Stimulated activated naive CD4-positive, alpha-beta T cell (primary cell): ENCODE results near the gene PTPN7.
"Not testable (repeated sequence)": the region's sequence is repeated elsewhere in the genome, so short reads cannot be mapped to it uniquely, and the experiment has no call there.

Experiments
- DNase-seq, 6 experiments: peaks; one replicate each; lab custom pipeline; 2025; lab: John Stamatoyannopoulos, UW

The PTPN7 gene

DNA sequence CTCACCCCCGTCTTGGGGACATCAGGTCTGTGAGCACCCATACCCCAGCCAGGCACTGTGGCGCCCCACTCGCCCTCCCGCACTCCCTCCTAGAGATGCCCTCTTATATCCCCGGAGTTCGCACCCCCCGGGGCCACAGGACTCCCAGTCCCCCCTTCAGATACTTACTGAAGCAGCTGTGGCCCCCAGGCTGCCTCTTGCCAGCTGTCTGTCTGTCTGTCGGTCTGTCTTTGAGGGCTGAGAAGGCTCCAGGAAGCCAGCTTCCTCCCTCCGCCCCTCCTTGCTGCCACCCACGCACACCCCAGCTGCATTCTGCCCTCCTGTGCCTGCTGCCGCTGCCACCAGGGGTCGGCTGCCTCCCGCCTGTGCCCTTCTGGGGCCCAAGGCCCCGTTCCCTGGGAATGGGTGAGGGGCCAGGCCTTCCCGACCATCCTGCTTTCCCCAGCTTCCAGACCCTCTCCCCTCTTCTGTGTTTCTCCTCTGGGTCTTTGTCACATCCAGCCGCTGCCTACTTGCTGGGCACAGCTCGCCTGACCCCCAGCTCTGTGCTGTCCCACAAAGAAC, at the start of gene PTPN7:
Gene PTPN7, minus strand, starts transcription at position 226 of the 564 bp plus-strand sequence. CDS start 1,200 bp downstream, outside the sequence.
- DNase-seq, result peak; percentile 61 to 77 (median 72)

DNA sequence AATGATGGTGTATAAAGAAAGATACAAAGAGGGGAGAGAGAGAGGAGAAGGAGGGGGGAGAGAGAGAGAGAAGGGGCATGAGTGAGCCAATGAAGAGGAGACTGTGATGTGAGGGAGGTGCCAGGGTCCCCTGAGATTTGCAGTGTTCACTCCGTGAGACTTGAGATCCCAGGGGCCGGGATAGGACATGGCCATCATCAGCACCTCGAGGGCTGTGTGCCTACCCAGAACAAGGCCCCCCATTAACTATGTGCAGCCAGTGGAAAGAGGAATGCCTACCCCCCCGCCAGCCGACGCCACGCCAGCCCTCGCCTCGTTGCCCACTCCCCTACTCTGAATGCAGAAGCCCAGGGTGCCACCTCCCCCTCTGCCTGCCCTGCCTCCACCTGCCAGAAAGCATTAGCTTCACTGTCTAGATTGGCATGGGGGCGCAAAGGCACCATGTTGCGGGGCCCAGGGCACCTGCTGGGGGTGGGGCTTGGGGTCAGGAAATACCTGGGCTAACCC, 48.0 kb upstream of the PTPN7 start:
- no peak for DNase-seq

DNA sequence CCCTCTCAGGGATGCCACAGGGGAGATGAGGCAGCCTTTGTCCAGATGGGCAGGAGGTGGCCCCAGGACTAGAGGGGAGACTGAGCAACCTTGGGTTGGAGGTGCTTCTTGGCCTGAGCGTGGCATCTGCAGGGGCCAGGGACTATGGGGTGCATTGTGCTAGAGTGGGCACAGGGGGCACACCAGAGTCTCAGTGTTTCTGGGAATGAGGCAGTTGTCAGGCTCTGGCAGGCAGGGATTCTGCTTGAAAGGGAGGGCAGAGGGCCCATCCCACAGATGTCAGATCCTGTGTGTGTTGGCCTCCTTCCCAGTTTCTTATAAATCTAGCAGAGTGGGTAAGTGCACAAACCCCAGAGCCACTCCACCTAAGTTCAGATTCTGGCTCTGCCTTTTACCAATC, 46.9 kb upstream of the PTPN7 start:
- DNase-seq, result no peak

DNA sequence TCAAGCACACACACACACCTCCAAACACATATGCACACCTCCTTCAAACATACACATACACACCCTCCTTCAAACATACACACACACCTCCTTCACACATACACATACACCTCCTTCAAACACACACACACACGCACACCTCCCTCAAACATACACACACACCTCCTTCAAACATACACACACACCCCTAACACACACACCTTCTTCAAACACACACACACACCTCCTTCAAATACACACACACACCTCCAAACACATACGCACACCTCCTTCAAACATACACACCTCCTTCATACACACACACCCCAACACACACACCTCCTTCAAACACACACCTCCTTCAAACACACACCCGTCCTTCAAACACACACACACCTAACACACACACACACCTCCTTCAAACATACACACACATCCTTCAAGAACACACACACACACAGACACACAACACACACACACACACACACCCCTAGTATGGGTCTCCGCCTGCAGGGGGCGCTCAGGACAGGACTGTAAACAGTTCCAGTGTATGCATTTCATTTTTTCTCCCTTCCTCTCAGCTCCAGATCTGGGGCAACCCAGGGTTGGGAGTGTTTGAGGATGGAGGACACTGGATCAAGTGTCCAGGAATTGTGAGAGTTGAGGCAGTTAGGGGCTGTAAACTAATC, 45.3 kb upstream of the PTPN7 start:
- peak in 1 of 6 experiments; percentile 5 for DNase-seq

DNA sequence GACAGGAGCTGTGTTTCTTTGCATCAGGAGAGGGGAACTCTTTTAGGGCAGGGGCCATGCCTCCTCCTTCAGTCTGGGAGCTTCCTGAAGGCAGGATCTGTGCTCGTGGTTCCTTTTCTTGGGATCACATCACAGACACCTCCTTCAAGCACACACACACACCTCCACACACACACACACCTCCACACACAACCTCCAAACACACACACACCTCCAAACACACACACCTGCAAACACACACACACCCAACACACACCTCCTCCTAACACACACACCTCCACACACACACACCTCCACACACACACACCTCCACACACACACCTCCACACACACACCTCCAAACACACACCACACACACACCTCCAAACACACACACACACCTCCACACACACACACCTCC, 43.7 kb upstream of the PTPN7 start:
- DNase-seq, result no peak

DNA sequence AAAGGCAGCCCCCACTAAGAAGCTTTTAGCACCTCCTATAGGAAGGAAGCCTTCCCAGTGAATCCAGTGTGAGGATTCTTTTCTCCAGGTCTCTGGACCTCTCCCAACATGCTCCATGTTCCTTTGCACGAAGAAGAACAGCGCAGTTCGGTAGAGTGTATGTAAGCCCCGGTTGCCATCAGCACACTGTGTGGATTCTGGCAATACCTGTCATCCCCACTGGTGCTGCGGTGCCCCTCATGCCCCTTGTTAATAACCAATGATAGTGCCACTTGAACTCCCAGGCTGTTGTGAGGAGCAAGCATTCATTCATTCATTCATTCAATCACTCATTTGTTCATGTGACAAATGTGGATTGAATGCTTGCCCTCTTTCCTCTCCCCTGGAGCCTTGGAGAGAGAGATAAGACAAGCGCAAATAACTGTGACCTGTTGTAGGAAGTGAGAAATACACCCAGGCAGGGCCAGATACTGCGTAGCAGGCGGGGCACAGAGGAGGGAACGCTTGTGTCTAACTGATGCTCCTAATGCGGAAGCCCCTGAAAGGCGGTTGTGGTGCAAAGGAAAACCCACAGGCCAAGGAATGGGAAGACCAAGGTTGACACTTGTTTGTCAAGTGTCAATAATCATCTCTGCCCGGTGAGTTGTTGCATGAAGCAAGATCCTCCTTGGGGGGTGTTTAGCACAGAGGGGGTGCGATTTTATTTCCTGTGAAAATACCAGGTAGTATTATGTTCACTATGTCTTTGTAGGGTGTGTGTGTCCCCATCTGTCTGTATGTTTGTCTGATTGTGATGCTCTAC, 43.0 kb upstream of the PTPN7 start:
- no peak for DNase-seq

DNA sequence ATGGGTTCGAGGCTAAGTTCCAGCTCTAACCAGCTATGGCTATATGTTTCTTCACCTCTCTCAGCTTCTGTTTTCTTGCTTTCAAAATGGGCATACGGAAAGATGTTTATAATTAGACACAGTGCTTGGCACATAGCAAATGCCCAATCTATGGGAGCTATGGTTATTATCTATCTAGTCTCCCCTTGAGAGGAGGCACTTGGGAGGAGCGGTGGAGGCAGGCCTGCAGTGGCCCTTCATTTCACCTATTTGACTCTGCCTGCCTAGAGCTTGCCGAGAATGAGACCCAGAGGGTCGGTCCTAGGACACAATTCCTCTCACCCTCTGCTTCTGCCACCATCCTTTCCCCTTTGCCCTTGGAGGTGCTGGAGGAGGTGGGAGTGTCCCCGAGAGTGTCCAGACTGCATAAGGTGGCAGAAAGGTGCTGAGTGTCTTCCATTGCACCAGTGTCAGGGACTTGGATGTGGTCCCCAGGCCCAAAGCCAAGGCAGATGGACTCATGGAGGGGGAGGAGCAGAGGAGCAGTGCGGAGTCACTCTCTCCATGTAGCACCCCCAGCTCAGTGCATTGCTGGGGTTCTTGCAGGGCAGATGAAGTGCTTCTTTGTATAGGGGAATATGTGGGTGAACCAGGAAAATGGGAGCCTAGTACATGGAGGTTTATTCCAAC, 42.2 kb upstream of the PTPN7 start:
- DNase-seq, result no peak

DNA sequence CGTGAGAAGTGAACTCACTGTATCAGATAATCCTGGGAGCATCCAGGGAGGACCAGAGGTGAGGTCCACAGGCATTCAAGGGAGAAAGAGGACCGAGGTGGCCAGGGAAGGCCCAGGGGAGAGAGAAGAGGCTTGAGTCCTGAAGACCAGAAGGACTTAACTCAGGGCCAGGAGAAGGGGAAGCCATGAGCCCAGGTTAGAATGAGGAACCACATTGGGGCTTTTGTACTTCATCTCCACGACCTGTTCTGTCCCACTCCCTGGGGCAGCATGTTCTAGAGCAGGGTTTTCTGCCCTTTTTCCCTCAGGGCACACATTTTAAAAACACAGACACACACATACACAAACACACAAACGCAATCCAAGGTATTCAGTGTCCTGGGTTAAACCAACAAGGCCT, 41.6 kb upstream of the PTPN7 start:
- no peak for DNase-seq

DNA sequence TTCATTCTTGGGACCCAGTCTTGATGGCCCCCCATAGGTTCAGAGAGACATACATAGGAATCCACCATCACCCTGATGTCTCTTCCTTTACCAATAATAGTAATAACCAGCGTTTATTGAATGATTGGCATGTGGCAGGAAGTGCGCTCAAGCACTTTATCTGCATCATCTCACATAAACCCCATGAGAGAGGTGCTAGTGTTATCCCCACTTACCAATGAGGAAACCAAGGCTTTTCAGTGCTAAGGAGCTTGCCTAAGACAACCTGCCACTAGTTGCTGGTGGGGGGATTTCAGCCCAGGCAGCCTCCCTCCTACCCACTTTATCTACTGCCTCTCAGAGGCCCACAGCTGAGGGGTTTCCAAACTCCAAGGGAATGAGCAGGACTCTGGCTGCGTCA, 40.9 kb upstream of the PTPN7 start:
- DNase-seq, result no peak

DNA sequence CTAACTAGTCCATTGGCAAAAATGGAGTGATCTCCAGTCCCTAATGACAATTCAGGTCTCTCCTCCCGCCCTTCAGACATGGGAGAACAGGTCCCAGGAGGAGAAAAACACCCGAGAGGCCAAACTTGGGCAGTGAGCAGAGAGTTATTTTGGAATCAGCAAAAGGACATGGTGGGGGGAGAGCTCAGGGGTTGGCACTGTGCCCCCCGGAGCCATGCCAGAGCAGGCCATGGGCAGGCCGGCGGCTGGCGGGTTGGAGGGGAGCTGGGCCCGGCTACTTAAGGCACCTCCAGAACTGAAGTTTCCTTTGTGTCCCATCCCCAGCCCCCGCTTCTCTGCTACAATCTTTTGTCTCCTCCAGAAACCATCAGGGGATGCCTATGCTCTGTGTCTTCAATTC, 40.3 kb upstream of the PTPN7 start:
- no peak for DNase-seq

DNA sequence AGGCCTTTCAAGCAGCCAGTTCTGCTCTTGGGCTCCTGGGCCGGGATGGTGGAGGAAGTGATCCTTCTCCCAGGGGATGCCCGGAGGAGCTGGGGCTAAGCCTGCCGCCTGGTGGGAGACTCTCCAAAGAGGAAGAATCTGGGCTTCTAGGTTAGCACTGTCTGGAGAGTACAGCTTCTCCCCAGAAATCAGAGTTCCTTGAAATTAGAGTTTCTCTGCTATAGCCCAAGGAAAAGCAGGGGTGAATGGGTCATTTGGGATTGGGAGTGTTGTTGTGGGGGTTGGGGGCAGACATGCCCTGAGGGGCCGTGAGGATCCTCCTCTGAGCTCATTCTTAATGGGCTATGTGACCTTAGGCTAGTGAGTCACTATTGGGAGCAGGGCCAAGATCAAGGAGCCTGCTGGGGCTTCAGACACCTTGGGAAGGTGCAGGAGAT, 39.7 kb upstream of the PTPN7 start:
- DNase-seq, result no peak

DNA sequence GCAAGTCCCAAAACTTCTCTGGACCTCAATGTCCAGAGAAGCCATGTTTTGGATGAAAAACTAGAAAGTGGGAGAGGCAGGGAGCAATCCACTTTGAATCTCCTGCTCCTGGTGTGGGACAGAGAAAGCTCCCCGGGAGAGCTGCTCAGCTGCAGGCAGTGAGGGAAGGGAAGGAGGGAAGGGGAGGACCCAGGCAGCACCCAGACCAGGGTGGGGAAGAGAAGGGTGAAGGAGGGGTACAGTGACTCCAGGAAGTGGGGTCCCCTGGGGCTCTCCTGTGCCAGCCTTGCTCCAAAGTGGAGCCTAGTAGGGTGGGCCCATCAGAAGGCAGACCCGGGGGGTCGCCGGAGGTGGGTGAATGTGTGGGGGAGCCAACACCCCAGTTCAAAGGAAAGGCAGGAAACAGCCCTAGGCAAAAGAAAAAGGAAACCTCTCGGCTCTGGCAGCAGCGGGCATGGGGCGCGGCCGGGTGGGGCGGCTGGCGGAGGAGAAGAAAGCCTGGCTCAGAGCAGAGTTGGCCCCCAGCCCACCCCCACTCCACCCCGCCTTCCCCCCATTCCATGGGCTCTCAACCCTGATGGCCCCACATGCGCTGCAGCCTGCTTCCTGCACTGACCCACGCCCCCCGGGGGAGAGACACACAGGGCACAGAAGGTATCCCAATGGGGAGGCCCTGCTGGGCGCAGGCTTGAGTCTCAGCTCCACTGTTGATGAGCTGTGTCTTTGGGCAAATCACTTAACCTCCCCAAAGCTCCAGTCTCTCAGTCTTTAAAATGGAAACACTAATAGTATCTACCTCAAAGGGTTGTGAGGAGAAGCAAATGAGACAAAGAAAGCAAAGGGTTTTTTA, 38.9 kb upstream of the PTPN7 start:
- no peak for DNase-seq

DNA sequence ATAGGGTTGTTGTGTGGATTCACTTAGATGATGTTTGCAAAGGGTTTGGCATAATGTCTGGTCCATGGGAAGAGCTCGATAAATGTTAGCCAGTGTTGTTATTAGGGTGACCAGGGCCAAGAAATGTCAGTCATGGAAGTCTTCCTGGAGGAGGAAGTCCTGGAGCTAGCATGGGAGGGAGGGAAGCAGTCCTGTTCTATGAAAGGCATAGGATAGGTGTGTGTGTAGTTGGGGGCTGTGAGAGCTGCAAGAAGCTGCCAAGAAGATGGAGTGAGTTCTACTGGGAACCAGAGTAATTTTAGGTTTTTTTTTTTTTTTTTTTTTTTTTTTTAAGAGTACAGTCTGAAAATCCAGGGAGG, 37.9 kb upstream of the PTPN7 start:
- no peak for DNase-seq

DNA sequence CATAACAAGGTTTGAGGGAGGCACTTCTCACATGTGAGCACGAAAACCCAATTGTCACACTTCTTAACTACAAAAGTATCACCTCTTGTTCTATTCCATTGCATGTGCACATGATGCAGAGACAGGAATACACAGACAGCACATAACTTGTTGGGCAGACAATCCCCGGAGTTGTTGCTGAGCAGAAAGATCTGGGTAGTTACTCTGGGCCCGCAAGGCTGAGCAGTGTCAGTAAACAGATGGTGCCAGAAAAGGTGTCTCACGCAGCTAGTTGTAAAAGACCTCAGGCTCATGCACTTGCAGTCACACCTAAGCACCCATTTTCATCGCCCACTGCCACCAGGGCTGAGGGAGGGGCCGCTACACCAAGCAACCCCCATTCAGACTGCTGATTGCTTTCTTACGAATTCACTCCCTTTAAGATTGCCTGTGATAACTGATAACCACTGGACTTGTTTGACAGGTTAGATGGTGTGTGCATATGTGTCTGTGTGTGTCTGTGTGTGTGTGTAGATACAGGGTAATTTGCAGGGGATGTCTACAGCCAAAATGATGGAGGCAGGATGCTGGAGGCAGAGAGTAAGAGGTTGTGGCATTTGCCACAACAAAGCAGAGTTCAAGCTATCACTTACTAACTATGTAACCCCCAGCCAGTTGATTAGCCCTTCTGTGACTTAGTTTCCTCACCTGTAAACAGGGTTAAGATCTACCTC, 37.4 kb upstream of the PTPN7 start:
- DNase-seq, result no peak

DNA sequence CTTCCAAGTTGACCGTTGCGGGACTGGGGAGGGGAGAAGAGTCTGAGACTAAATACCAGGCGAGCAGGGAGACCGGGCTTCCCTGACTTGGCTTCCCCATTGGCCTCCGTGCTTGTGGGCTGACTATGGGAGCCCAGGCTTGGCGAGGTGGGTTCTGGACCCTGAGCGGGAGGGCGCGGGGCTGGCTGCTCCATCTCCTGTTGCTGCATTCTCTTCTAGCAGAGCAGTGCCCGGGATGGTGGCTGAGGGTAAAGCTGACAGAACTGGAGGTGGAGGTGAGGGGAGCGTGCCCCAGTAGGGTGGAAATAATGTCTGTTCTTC, 33.9 kb upstream of the PTPN7 start:
- no peak for DNase-seq

DNA sequence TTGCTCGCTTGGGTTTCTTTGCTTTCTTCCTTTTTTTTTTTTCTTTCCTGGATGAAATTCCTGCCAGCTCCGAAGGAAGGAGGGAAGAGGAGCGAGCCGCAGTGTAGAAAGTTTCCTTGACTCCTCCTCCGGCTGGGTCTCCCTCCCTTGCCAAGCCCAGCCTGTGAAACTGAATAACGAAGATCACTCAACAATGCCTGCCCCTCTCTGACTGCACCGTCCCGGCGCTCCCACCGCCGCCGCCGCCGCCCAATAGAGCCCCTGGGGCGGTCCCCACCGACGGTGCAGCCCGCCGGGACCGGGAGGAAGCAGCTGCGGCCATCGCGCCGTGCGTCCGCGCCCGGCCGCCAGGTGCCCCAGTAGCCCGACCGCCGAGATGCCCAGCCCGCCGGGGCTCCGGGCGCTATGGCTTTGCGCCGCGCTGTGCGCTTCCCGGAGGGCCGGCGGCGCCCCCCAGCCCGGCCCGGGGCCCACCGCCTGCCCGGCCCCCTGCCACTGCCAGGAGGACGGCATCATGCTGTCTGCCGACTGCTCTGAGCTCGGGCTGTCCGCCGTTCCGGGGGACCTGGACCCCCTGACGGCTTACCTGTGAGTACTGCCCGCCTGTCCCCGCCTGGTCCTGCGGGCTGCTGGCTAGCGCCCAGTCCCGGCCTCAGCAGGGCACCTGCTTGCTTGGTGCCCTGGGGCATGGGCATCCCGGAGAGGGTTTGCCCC, 33.4 kb upstream of the PTPN7 start, which contains the start of gene LGR6:
Gene LGR6, plus strand, starts transcription at position 186 of the 714 bp plus-strand sequence. Its CDS starts 191 bp downstream, at position 377.
- DNase-seq, result no peak

DNA sequence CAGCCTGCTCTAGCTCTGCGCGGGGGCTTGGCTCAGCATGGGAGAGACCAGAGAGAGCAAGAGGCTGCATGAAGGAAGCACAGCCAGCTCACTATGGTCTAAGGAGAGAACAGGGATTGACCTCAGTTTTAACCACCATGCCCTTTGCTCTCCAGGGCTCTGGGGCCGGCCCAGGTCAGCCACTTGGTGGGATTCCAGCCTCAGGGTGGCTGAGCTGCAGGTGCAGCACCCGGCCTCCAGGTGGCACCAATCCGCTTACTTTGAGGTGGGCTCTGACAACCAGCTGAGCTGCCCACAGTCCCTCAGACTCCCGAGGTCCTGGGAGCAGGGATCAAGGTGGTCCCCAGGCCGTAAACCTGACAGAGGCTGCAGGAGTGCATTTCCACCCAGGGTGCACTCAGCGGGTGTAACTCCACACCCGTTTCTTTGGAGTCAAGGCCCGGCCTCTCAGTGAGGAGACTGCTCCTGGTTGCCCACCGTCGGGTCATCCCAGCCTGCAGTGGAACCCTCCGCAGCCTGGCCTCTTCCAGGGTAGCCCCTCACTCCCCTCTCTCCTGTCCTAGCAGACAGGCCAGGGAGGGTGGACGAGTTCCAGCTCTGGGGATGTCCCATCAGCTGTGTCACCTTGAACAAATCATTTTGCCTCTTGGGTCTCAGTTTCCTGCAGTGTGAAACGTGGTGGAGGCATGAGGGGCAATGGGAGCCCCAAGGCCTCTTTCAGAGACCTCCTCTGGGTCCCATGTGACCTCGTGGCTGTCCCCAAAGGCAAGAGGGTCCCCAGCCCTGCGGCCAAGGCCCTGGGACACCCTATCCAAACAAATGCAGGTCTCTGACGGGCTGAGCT, 32.6 kb upstream of the PTPN7 start:
- DNase-seq, result peak in 5 of 6 experiments; percentile 9 to 42 (median 32)

DNA sequence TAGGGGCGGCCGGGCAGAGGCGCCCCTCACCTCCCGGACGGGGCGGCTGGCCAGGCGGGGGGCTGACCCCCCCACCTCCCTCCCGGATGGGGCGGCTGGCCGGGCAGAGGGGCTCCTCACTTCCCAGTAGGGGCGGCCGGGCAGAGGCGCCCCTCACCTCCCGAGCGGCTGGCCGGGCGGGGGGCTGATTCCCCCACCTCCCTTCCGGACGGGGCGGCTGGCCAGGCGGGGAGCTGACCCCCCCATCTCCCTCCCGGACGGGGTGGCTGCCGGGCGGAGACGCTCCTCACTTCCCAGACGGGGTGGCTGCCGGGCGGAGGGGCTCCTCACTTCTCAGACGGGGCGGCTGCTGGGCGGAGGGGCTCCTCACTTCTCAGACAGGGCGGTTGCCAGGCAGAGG, 31.0 kb upstream of the PTPN7 start:
- DNase-seq, result not testable (repeated sequence)
